ENCODE data around the gene CLEC11A.
A peak's percentile ranks its signal among the peaks of the same experiment; 100 is the strongest.
"Not testable (repeated sequence)": the region's sequence is repeated elsewhere in the genome, so short reads cannot be mapped to it uniquely, and the experiment has no call there.

Gene CLEC11A

GRCh38 chr19:50757624-50758023 lies 34.5 kb downstream of the CLEC11A start:
- not testable (repeated sequence) for DNase-seq (ENCODE audit: low spot score)

- not testable (repeated sequence) for DNase-seq (ENCODE audit: low spot score)
Measured at GRCh38 chr19:50759076-50759475, 35.9 kb downstream of the CLEC11A start.

- peak; percentile 5 for DNase-seq (ENCODE audit: low spot score)
Measured at GRCh38 chr19:50759886-50760285, 36.7 kb downstream of the CLEC11A start.

- DNase-seq (ENCODE audit: low spot score), result not testable (repeated sequence)
Measured at GRCh38 chr19:50761501-50761900, 38.3 kb downstream of the CLEC11A start.

DNA sequence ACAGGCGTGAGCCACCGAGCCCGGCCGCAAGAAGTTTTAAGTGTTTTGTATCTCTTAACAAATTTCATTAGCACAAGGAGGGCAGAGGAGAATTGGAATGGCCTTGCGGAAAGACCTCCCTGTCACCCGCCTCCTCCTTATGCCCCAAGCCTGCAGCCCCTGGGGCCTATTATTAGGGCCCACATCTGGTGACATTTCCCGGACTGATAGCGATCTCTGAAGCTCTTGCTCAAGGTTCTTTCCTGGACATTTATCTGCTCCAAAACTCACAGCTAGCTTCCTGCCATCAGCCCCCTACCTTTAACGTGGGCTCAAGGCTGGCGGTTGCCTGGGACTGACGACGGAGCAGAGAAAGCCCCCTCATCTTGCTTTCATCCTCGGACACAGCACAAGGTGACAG lies 40.4 kb downstream of the CLEC11A start:
- not testable (repeated sequence) for DNase-seq (ENCODE audit: low spot score)

DNA sequence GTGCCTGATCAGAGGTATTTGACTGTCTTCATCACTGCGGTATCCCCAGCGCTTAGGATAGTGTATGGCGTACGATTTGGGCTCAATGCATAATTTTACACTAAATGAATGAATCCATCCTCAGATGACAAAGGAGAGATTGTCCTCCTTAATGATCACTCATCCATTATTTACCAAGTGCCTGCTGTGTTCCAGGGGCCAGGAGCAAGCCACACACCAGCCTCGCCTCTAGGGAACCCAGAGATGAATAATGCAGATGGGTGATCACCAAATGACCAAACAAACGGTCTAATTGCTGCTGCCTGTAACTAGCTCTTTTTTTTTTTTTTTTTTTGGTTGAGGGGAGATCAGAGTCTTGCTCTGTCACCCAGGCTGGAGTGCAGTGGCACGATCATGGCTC lies 41.2 kb downstream of the CLEC11A start:
- no peak for DNase-seq (ENCODE audit: low spot score)

DNA sequence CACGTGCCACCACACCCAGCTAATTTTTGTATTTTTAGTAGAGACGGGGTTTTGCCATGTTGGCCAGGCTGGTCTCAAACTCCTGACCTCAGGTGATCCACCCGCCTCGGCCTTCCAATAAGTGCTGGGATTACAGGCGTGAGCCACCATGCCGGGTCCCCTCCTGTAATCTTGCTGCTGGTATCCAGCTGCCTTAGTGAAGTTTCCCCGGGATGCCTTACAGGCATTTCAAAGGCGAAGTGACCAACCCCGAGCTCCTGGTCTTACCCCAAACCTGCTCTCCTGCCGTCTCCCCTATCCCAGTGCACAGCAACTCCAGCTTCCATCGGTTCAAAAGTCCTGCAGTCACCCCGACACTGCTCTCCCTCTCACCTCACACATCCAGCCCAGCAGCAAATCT lies 43.6 kb downstream of the CLEC11A start:
- DNase-seq (ENCODE audit: low spot score), result not testable (repeated sequence)

DNA sequence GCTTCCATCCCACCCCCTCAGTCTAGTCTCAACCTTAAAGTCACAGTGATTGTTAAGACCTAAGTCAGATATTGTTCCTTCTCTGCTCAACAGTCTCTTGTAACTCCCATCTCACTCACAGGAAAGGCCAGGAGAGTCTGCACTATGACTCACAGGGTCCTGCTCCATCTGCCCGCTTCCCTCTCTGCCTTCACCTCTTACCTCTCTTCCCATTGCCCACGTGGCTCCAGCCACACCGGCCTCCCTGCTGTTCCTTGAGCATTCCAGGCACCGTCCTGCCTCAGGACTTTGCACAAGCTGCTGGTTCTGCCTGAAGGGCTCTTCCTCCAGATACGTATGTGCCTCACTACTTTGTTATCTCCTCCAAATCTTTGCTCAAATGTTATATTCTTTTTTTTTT lies 44.1 kb downstream of the CLEC11A start:
- DNase-seq (ENCODE audit: low spot score), result not testable (repeated sequence)

GRCh38 chr19:50768277-50768676 lies 45.1 kb downstream of the CLEC11A start:
- DNase-seq (ENCODE audit: low spot score), result no peak

- DNase-seq (ENCODE audit: low spot score), result not testable (repeated sequence)
Measured at GRCh38 chr19:50770164-50770563, 47.0 kb downstream of the CLEC11A start, which contains the start of gene GPR32. Gene GPR32, plus strand, starts transcription at chr19:50770464. Its CDS starts 137 bp downstream, at chr19:50770601.

DNA sequence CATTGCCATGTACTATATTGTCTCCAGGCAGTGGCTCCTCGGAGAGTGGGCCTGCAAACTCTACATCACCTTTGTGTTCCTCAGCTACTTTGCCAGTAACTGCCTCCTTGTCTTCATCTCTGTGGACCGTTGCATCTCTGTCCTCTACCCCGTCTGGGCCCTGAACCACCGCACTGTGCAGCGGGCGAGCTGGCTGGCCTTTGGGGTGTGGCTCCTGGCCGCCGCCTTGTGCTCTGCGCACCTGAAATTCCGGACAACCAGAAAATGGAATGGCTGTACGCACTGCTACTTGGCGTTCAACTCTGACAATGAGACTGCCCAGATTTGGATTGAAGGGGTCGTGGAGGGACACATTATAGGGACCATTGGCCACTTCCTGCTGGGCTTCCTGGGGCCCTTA lies 47.7 kb downstream of the CLEC11A start:
- DNase-seq (ENCODE audit: low spot score), result no peak

GRCh38 chr19:50772476-50772875 lies 49.3 kb downstream of the CLEC11A start:
- no peak for DNase-seq (ENCODE audit: low spot score)

DNA sequence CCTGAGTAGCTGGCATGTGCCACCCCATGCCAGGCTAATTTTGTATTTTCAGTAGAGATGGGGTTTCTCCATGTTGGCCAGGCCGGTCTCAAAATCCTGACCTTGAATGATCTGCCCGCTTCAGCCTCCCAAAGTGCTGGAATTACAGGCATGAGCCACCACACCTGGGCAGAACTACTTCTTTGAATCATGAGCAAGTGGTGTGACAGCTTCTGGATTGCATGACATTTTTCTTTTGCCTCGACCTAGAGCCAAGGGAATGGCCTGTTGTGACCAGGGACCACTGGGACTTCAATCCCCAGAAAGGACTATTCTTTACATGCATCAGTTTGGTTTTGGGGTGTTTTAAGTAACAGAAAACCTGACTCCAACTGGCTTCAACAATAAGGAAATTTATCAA lies 49.7 kb downstream of the CLEC11A start:
- DNase-seq (ENCODE audit: low spot score), result not testable (repeated sequence)

DNA sequence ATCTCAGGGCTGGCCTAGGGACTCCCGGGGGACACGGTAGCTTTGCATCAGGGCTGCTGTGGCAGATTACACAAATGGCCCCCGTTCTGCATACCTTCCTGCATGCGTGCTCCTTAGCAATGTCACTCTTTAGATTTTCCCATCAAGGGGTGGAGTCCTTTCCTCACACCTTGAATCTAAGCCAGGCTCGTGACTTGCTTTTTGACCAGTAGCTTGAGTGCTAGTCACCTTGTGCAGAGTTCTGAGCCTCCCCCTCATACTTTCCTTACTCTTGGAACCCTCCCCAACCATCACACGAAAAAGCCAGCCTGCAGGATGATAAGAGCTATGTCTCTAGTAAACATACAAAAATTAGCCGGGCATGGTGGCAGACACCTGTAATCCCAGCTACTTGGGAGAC lies 50.3 kb downstream of the CLEC11A start:
- DNase-seq (ENCODE audit: low spot score), result not testable (repeated sequence)

Measured in LoVo (cell line).